Fibroblast of lung (primary cell): ENCODE measurements around the gene SGTA.

ENCODE experiments used
- CTCF ChIP-seq, 2 donors: IDR thresholded peaks in 1 of 2; conservative IDR thresholded peaks in 1 of 2; 1 replicate in 1 of 2; 2 replicates in 1 of 2; pipeline ENCODE4 v1.5.1; 2011 to 2012; ENCODE audit warnings: low read length in 2 of 2, control low read depth in 1 of 2, inconsistent platforms in 1 of 2, low read depth in 1 of 2, mild to moderate bottlenecking in 1 of 2
- EZH2 ChIP-seq: IDR thresholded peaks from 2 replicates; pipeline ENCODE4 v1.5.1; 2012; ENCODE audit warnings: low read length, control low read depth, mild to moderate bottlenecking; ENCODE audit errors: missing control alignments

GRCh38 chr19:2797280-2797679 lies 14.2 kb upstream of the SGTA start:
- TF ChIP-seq CTCF (conservative IDR thresholded peaks at IDR 0.05 in 1 of 2, IDR thresholded peaks at IDR 0.05 in 1 of 2; ENCODE audit: low read depth in 1 of 2, low read length in 2 of 2), result no peak
- TF ChIP-seq EZH2, result no peak
